OCI-LY3 (cell line): ENCODE data around the gene CRNKL1.

Experiments
- H2AFZ ChIP-seq: fragments of 200-600, 300-600 bp; shearing (Covaris generic); 2 replicates; pipeline ENCODE4 v1.6.0; 2014; ENCODE audit warnings: antibody characterized with exemption, low read depth, low read length
- H3K27ac ChIP-seq: fragments of 200-600, 300-600 bp; sonication (generic); 2 replicates; pipeline ENCODE4 v1.5.1; 2014; ENCODE audit warnings: mild to moderate bottlenecking, low read length, moderate library complexity, mixed read lengths
- H3K27me3 ChIP-seq: fragments of 200-600, 300-600 bp; sonication (generic); 2 replicates; pipeline ENCODE4 v1.6.1; 2014; ENCODE audit warnings: low read depth, low read length, mixed read lengths
- H3K36me3 ChIP-seq: fragments of 200-600, 300-600 bp; sonication (generic); replicated peaks from 2 replicates; pipeline ENCODE3; 2014; ENCODE audit warnings: low read depth, low read length, mixed read lengths
- H3K4me1 ChIP-seq: fragments of 300-600, 200-600 bp; sonication (generic); 2 replicates; pipeline ENCODE4 v1.6.1; 2014; ENCODE audit warnings: low read length, mixed read lengths
- H3K4me2 ChIP-seq: fragments of 200-600, 300-600 bp; sonication (generic); 2 replicates; pipeline ENCODE4 v1.6.1; 2014; ENCODE audit warnings: low read length, mixed read lengths
- H3K4me3 ChIP-seq: fragments of 300-600, 200-600 bp; sonication (generic); 2 replicates; pipeline ENCODE4 v1.5.1; 2014; ENCODE audit warnings: antibody characterized with exemption, mild to moderate bottlenecking, low read length, moderate library complexity
- H3K79me2 ChIP-seq: fragments of 300-600, 200-600 bp; shearing (Covaris generic); 2 replicates; pipeline ENCODE4 v1.6.1; 2014; ENCODE audit warnings: mild to moderate bottlenecking, low read length, mixed read lengths
- H3K9ac ChIP-seq: fragments of 300-600, 200-600 bp; shearing (Covaris generic); 2 replicates; pipeline ENCODE4 v1.6.0; 2014; ENCODE audit warnings: mild to moderate bottlenecking, low read length, moderate library complexity
- H3K9me3 ChIP-seq: fragments of 200-600, 300-600 bp; shearing (Covaris generic); 2 replicates; pipeline ENCODE4 v1.6.1; 2014; ENCODE audit warnings: low read length, mixed read lengths; ENCODE audit not compliant: insufficient read depth
- H4K20me1 ChIP-seq: fragments of 200-600, 300-600 bp; sonication (generic); 2 replicates; pipeline ENCODE4 v1.6.1; 2016; ENCODE audit warnings: low read length, mixed read lengths; ENCODE audit not compliant: insufficient read depth
- CTCF ChIP-seq: fragments of 200-600, 300-600 bp; sonication (generic); IDR thresholded peaks from 2 replicates; pipeline ENCODE4 v1.5.1; 2014; ENCODE audit warnings: antibody characterized with exemption, low read length, low read depth
- EZH2phosphoT487 ChIP-seq: fragments of 200-600 bp; shearing (Covaris generic); IDR thresholded peaks from 2 replicates; pipeline ENCODE4 v1.6.1; 2018; ENCODE audit warnings: antibody characterized with exemption, mixed run types, low read depth

CRNKL1 gene

GRCh38 chr20:20060234-20060998 is 8.2 kb upstream of the CRNKL1 start:
- TF ChIP-seq CTCF = no peak
- TF ChIP-seq EZH2phosphoT487 = no peak
- H3K4me2 ChIP-seq = no peak overlapping the region
- H3K4me3 ChIP-seq = no peak overlapping the region
- no peak overlapping the region for H3K27ac ChIP-seq
- no peaks in the 10 kb centered on the region for H3K9me3 ChIP-seq
- H2AFZ ChIP-seq = no peak overlapping the region
- no peak overlapping the region for H3K9ac ChIP-seq
- no peaks in the 10 kb centered on the region for H3K79me2 ChIP-seq
- H3K4me1 ChIP-seq = no peaks in the 10 kb centered on the region
- no peaks in the 10 kb centered on the region for H4K20me1 ChIP-seq
- no peaks in the 10 kb centered on the region for H3K36me3 ChIP-seq
- H3K27me3 ChIP-seq = peaks cover 22% of the 10 kb centered on the region

- H3K9me3 ChIP-seq = no peaks in the 10 kb centered on the region
- peaks cover 29% of the 10 kb centered on the region for H3K36me3 ChIP-seq
- TF ChIP-seq EZH2phosphoT487 (no peak), CTCF (no peak)
- no peaks in the 10 kb centered on the region for H3K27me3 ChIP-seq
- H3K4me2 ChIP-seq = peak overlapping the region; percentile 89
- H4K20me1 ChIP-seq = no peaks in the 10 kb centered on the region
- peak overlapping the region; percentile 84 for H3K9ac ChIP-seq
- peaks cover 13% of the 10 kb centered on the region for H3K4me1 ChIP-seq
- H2AFZ ChIP-seq = peak overlapping the region; percentile 89; the same call in 1 of the 2 replicates
- H3K79me2 ChIP-seq = peaks cover 18% of the 10 kb centered on the region
- peak overlapping the region; percentile 68 for H3K27ac ChIP-seq
- peak overlapping the region; percentile 92 for H3K4me3 ChIP-seq
Observed at GRCh38 chr20:20051767-20052073, 546 bp downstream of the CRNKL1 start.

GRCh38 chr20:20039752-20040387 is 12.4 kb downstream of the CRNKL1 start:
- TF ChIP-seq EZH2phosphoT487 (no peak), CTCF (no peak)
- Histone ChIP-seq H3K4me2 (no peak overlapping the region), H4K20me1 (no peaks in the 10 kb centered on the region), H3K36me3 (peaks cover 95% of the 10 kb centered on the region), H3K4me3 (no peak overlapping the region), H3K9me3 (no peaks in the 10 kb centered on the region), H3K27ac (no peak overlapping the region), H2AFZ (no peak overlapping the region), H3K4me1 (no peaks in the 10 kb centered on the region), H3K79me2 (no peaks in the 10 kb centered on the region), H3K9ac (no peak overlapping the region), H3K27me3 (no peaks in the 10 kb centered on the region)

GRCh38 chr20:20038586-20038985 is 13.7 kb downstream of the CRNKL1 start:
- no peaks in the 10 kb centered on the region for H3K9me3 ChIP-seq
- no peak overlapping the region for H2AFZ ChIP-seq
- H3K9ac ChIP-seq = no peak overlapping the region
- H3K36me3 ChIP-seq = peaks cover 94% of the 10 kb centered on the region
- H4K20me1 ChIP-seq = no peaks in the 10 kb centered on the region
- TF ChIP-seq CTCF (no peak), EZH2phosphoT487 (no peak)
- no peaks in the 10 kb centered on the region for H3K4me1 ChIP-seq
- H3K79me2 ChIP-seq = no peaks in the 10 kb centered on the region
- H3K27ac ChIP-seq = no peak overlapping the region
- H3K4me3 ChIP-seq = no peak overlapping the region
- H3K4me2 ChIP-seq = no peak overlapping the region
- no peaks in the 10 kb centered on the region for H3K27me3 ChIP-seq
